HUES64 (cell line): ENCODE measurements around the gene EEPD1.

Source experiments
- H3K27ac ChIP-seq: 2 replicates; pipeline ENCODE4 v1.7.0; 2013; ENCODE audit warnings: low read depth, low read length, inconsistent platforms
- H3K27me3 ChIP-seq: 2 replicates; pipeline ENCODE4 v1.6.1; 2013; ENCODE audit warnings: mild to moderate bottlenecking, low read length; ENCODE audit not compliant: insufficient read depth
- H3K36me3 ChIP-seq: 2 replicates; pipeline ENCODE4 v1.6.1; 2013; ENCODE audit warnings: mild to moderate bottlenecking, low read length; ENCODE audit not compliant: insufficient read depth
- H3K4me1 ChIP-seq: 2 replicates; pipeline ENCODE4 v1.6.1; 2013; ENCODE audit warnings: mild to moderate bottlenecking, low read length, moderate library complexity; ENCODE audit not compliant: insufficient read depth
- H3K4me3 ChIP-seq: 2 replicates; pipeline ENCODE4 v1.5.1; 2013; ENCODE audit warnings: mild to moderate bottlenecking, low read length, moderate library complexity
- H3K9ac ChIP-seq: 2 replicates; pipeline ENCODE4 v1.6.1; 2013; ENCODE audit warnings: mild to moderate bottlenecking, low read depth, low read length
- H3K9me3 ChIP-seq: 2 replicates; pipeline ENCODE4 v1.6.1; 2013; ENCODE audit warnings: low read depth, low read length; ENCODE audit not compliant: insufficient read depth
- WGBS: fragments of 150-250, 120-280 bp; methylation state at CpG from one replicate; pipeline ENCODE4 v1.1.7; 2013; ENCODE audit warnings: missing lambda C conversion rate; 5-methylcytosine and 5-hydroxymethylcytosine counted together

Gene EEPD1

DNA sequence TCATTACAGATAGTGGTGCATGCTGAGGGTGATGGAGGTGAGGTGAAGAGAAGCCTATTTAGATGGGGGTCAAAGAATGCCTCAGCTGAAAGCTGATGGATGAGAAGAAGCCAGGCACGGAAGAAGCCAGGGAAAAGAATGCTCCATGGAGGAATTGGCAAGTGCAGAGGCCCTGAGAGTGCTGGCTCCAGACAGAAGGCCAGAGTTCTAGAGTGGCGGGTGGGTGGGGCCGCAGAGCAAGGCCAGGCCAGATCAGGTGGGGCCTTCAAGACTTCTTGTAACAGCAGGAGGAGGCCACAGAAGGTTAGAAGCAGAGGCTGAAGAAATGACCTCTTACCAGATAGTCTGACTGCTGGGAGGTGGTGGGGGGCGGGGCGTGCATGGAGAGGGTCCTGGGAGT, 7.3 kb downstream of the EEPD1 start:
- Histone ChIP-seq H3K9ac (no peak overlapping the region), H3K4me3 (no peak overlapping the region), H3K27ac (no peak overlapping the region), H3K27me3 (peaks cover 26% of the 10 kb centered on the region), H3K9me3 (no peaks in the 10 kb centered on the region), H3K4me1 (peaks cover 14% of the 10 kb centered on the region), H3K36me3 (no peaks in the 10 kb centered on the region)
- WGBS, result 95% methylated on average over 5 of the region's 5 CpGs

GRCh38 chr7:36161996-36162395, 8.9 kb downstream of the EEPD1 start:
- H3K4me3 ChIP-seq, result no peak overlapping the region
- peaks cover 14% of the 10 kb centered on the region for H3K27me3 ChIP-seq
- H3K9ac ChIP-seq, result no peak overlapping the region
- 84% methylated on average over 1 of the region's 1 CpG for WGBS
- no peaks in the 10 kb centered on the region for H3K36me3 ChIP-seq
- no peaks in the 10 kb centered on the region for H3K9me3 ChIP-seq
- peaks cover 13% of the 10 kb centered on the region; the same call in 1 of the 2 replicates for H3K4me1 ChIP-seq
- no peak overlapping the region for H3K27ac ChIP-seq

DNA sequence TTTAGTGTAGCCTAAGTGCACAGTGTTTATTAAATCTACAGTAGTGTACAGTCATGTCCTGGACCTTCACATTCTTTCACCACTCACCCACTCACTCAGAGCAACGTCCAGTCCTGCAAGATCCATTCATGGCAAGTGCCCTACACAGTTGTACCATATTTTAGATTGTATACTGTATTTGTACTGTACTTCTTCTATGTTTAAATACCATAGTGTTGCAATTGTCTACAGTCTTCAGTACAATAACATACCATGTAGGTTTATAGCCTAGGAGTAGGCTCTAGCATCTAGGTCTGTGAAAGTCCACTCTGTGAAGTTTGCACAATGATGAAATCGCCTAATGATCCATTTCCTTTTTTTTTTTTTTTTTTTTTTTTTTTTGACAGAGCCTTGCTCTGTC, 12.0 kb downstream of the EEPD1 start:
- no peak overlapping the region for H3K27ac ChIP-seq
- no peak overlapping the region for H3K9ac ChIP-seq
- 92% methylated on average over 2 of the region's 2 CpGs for WGBS
- H3K27me3 ChIP-seq, result no peaks in the 10 kb centered on the region
- H3K4me3 ChIP-seq, result no peak overlapping the region
- H3K36me3 ChIP-seq, result no peaks in the 10 kb centered on the region
- H3K4me1 ChIP-seq, result peaks cover 10% of the 10 kb centered on the region; the same call in 1 of the 2 replicates
- no peaks in the 10 kb centered on the region for H3K9me3 ChIP-seq

DNA sequence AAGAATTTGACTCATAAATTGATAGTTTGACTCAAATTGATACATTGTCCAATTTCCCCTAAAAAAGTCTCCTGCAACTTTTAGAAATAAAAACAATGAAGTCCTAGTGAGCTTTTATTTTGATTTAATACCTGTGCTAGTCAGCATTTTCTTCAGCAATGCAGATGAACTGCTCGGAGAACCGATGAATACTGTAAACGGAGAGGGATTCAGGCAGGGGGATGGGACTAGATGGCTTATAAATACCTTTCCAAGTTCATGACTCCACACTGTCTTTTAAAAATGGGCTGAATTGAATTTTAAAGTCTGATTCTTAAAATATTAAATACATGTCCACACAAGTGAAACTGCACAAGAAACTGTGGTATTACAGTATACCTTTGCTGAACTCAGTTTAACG, 12.7 kb downstream of the EEPD1 start:
- Histone ChIP-seq H3K9me3 (no peaks in the 10 kb centered on the region), H3K27me3 (no peaks in the 10 kb centered on the region), H3K9ac (no peak overlapping the region), H3K27ac (no peak overlapping the region), H3K36me3 (no peaks in the 10 kb centered on the region), H3K4me3 (no peak overlapping the region), H3K4me1 (peaks cover 10% of the 10 kb centered on the region; the same call in 1 of the 2 replicates)
- 41% methylated on average over 4 of the region's 4 CpGs for WGBS

- peaks cover 10% of the 10 kb centered on the region; the same call in 1 of the 2 replicates for H3K4me1 ChIP-seq
Observed at GRCh38 chr7:36167403-36168050, 14.5 kb downstream of the EEPD1 start.

DNA sequence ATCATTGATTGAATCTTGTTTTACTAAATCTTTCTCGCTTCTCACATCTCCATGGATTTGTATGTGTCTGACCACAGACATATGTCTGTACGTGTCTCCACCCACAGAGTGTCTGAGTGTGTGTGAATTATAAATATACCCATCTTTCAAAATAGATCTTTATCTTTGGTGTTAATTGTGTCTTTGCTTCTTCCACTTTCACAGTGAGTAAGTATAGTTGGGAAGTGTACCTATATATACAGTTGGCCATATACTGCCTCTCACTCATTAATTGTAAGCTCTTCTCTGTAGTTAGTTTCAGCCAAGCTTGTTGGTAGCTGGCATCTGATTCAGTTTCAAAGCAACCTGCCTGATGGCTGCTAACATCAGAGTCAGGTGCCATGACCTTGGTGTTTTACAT, 18.4 kb downstream of the EEPD1 start:
- no peaks in the 10 kb centered on the region for H3K27me3 ChIP-seq
- H3K4me3 ChIP-seq, result no peak overlapping the region
- peaks cover under 1% of the 10 kb centered on the region; the same call in 1 of the 2 replicates for H3K4me1 ChIP-seq
- no peaks in the 10 kb centered on the region for H3K36me3 ChIP-seq
- H3K9ac ChIP-seq, result no peak overlapping the region
- H3K9me3 ChIP-seq, result no peaks in the 10 kb centered on the region
- no peak overlapping the region for H3K27ac ChIP-seq
- 57% methylated on average over 1 of the region's 2 CpGs for WGBS

More at GRCh38 chr7:36167403-36168050, 14.5 kb downstream of the EEPD1 start:
- 94% methylated on average over 12 of the region's 12 CpGs for WGBS
- no peaks in the 10 kb centered on the region for H3K27me3 ChIP-seq
- H3K27ac ChIP-seq, result no peak overlapping the region
- H3K9ac ChIP-seq, result no peak overlapping the region
- H3K36me3 ChIP-seq, result no peaks in the 10 kb centered on the region
- no peak overlapping the region for H3K4me3 ChIP-seq
- no peaks in the 10 kb centered on the region for H3K9me3 ChIP-seq

DNA sequence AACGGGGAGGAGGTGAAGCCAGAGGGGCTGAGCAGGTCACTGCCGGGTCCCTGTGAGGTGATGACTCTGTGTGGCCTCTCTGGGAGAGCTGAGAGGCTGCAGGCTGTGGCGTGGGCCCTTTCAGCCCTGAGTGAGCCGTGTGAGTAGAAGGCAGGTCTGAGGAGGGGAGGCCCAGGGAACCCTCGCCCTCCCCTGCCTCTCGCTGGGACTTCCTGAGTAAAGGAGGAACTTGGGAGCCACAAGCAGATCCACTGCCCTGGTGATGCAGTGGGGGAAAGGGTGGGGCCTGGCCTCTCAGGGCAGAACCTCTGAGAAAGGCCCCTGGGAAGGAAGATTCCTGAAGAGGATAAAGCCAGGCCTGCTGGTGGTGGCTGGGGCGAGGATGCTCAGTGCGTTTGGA, 22.8 kb downstream of the EEPD1 start:
- Histone ChIP-seq H3K4me3 (no peak overlapping the region), H3K27me3 (no peaks in the 10 kb centered on the region), H3K9ac (no peak overlapping the region; the same call in 1 of the 2 replicates), H3K4me1 (no peaks in the 10 kb centered on the region), H3K36me3 (no peaks in the 10 kb centered on the region), H3K9me3 (no peaks in the 10 kb centered on the region), H3K27ac (no peak overlapping the region)
- WGBS, result 90% methylated on average over 8 of the region's 8 CpGs

- Histone ChIP-seq H3K4me3 (no peak overlapping the region), H3K4me1 (no peaks in the 10 kb centered on the region), H3K27me3 (no peaks in the 10 kb centered on the region), H3K27ac (no peak overlapping the region), H3K36me3 (no peaks in the 10 kb centered on the region), H3K9me3 (no peaks in the 10 kb centered on the region), H3K9ac (no peak overlapping the region)
- no CpG with 5 or more reads among the region's 4 CpGs for WGBS
Observed at GRCh38 chr7:36176697-36177096, 23.6 kb downstream of the EEPD1 start.

DNA sequence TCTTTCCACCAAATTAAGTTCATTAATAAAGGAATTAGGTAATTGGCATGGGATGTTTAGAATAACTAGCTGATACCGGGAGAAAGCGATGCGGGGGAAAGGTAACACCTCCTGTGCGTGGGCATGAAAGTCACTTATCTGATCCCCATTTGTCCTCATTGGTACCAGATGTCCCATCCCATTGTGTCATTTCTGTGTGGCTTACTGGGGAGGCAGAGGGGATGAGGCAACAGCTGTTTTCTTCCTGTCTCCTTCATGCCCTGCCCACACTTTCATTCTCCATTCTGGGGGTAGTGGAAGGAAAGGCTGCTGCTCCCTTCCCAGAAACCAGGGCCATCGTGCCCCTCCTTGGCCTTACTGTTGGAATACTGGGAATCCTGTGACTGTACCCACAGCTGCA, 27.1 kb downstream of the EEPD1 start:
- Histone ChIP-seq H3K4me3 (no peak overlapping the region), H3K9me3 (no peaks in the 10 kb centered on the region), H3K27me3 (no peaks in the 10 kb centered on the region), H3K9ac (no peak overlapping the region), H3K4me1 (no peaks in the 10 kb centered on the region; the same call in 1 of the 2 replicates), H3K36me3 (no peaks in the 10 kb centered on the region), H3K27ac (no peak overlapping the region)
- WGBS, result 94% methylated on average over 5 of the region's 5 CpGs

DNA sequence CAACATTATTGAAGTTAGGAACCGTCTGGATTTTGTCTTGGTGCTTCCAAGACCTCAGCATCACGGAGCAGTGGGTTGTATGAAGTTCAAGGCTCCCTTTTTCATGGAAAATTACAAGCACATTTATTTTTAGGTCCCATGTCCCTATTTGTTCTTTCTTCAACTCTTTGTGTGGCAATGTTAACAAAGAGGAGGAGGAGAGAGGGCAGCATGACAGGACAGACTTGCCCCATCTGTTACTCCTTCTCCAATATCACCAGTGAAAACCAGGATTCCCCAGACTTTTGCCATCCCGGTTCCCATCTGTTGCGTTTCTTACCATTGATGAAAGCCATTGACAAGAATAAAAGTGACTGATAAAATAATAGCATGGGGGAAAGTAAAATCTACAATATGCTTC, 28.6 kb downstream of the EEPD1 start:
- Histone ChIP-seq H3K27me3 (no peaks in the 10 kb centered on the region), H3K4me1 (no peaks in the 10 kb centered on the region; the same call in 1 of the 2 replicates), H3K36me3 (no peaks in the 10 kb centered on the region), H3K9ac (no peak overlapping the region), H3K4me3 (no peak overlapping the region), H3K27ac (no peak overlapping the region), H3K9me3 (no peaks in the 10 kb centered on the region)
- 95% methylated on average over 4 of the region's 4 CpGs for WGBS

- Histone ChIP-seq H3K4me1 (no peaks in the 10 kb centered on the region; the same call in 1 of the 2 replicates), H3K4me3 (no peak overlapping the region), H3K9me3 (no peaks in the 10 kb centered on the region), H3K9ac (no peak overlapping the region), H3K36me3 (no peaks in the 10 kb centered on the region), H3K27ac (no peak overlapping the region), H3K27me3 (no peaks in the 10 kb centered on the region)
- WGBS, result 83% methylated on average over 13 of the region's 13 CpGs
Observed at GRCh38 chr7:36182854-36183604, 30.0 kb downstream of the EEPD1 start.
